NCI-H82 treated with DMSO at 0.1 percent for 48 hours (cell line): Measurements from ENCODE around the gene UNC93B1.
"Not testable (repeated sequence)": the region's sequence is repeated elsewhere in the genome, so short reads cannot be mapped to it uniquely, and the experiment has no call there.

Experiments used
- DNase-seq: peaks from one replicate; lab custom pipeline; 2025; ENCODE audit not compliant: unreplicated experiment; lab: John Stamatoyannopoulos, UW

Gene UNC93B1

GRCh38 chr11:67943406-67943805, 60.5 kb downstream of the UNC93B1 start:
- DNase-seq: not testable (repeated sequence)
